Right cardiac atrium (tissue), 5 donors: Measurements from ENCODE around the gene LTBP1. TPM values are rescaled to one million over a fixed set of nuclear protein-coding genes. Genes with fewer than 3 reads are reported as not detected.

Experiments
- ATAC-seq, 2 donors: fragments of 200-7000 bp; cut with Tn5 transposase; one replicate each; pipeline versions ENCODE4 v1.8.0 to v1.9.1; 2020; ENCODE audit warnings: moderate library complexity in 2 of 2, mild to moderate bottlenecking in 1 of 2
- DNase-seq, 3 donors: peaks; one replicate each; pipeline ENCODE4 v3.0.0-alpha.2; 2020
- H3K27ac ChIP-seq: one replicate; pipeline ENCODE4 v1.5.1; 2013; ENCODE audit warnings: mild to moderate bottlenecking, low read length, control low read depth, moderate library complexity
- H3K27me3 ChIP-seq: one replicate; pipeline ENCODE4 v1.6.1; 2013; ENCODE audit not compliant: control insufficient read depth, insufficient read depth
- H3K4me1 ChIP-seq: one replicate; pipeline ENCODE4 v1.6.1; 2013; ENCODE audit warnings: low read length; ENCODE audit not compliant: control insufficient read depth, insufficient read depth
- H3K4me3 ChIP-seq: one replicate; pipeline ENCODE4 v1.5.1; 2013; ENCODE audit warnings: low read length, control low read depth
- H3K9me3 ChIP-seq: one replicate; pipeline ENCODE4 v1.6.1; 2013; ENCODE audit warnings: low read length; ENCODE audit not compliant: control insufficient read depth
- WGBS: extraction: QIAGEN DNeasy Blood & Tissue Kit; methylation state at CpG from one replicate; pipeline ENCODE4 v1.1.7; 2013; 5-methylcytosine and 5-hydroxymethylcytosine counted together
- intact Hi-C, 4 donors: fragments of 100-400 bp; cut with DNase I; formaldehyde crosslinking; loops; one replicate each; pipeline versions ENCODE4 v1.11.0 to v1.14.0; 2022 to 2023
- polyA plus RNA-seq: library from polyadenylated mRNA; stranded (reverse); fragments of 200-250 nt; gene quantifications from one replicate; pipeline ENCODE4 v1.2.3, GENCODE V29; 2013
- total RNA-seq, 4 donors: library from RNA; stranded (reverse); fragmentation: NEBNext Ultra II Directional; extraction: Animal tissue kit (Norgen Biotek cat#: 25700); gene quantifications; one replicate each; pipeline ENCODE4 v1.2.1, GENCODE V29; 2021
- donor health status: healthy with polysubstance abuse.
- donor health status: DM: no; HTN: yes; CAD: no.
- donor health status: DM: no; HTN: no; CAD: no.
- donor health status: DM: no; HTN: yes; CAD: no; lungs with severe emphysema.
- donor health status: DM: yes; HTN: yes; CAD: no.

Gene LTBP1
- total and polyA plus RNA-seq, 5 donors, result 53.0 to 218 (median 113) TPM

- peak overlapping the region; percentile 70 for H3K27ac ChIP-seq
- peak; percentile 39 to 52 for ATAC-seq
These were observed 861 bp downstream of the LTBP1 start for GRCh38 chr2:32947484-32948143.

DNA sequence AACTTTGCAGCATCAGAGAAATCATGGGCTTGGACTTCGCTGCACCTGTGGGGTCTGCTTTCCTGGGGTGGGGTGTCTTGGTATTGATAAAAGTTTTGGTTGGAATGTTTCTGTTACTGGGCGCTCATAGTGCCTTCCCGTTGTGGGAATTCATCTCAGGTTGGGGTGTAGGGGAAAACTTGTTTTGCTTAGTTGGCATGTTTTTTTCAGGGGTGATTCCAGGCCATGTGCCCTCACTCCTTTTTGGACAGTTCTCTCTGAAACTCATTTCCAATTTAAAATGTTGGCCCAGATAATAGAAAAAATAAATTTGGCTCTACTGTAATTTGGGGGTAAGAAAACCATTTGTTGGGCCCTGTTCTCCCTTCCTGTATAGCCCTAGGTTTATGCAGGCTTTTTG lies 1.5 kb downstream of the LTBP1 start:
- Histone ChIP-seq H3K9me3 (no peaks in the 10 kb centered on the region), H3K4me1 (no peaks in the 10 kb centered on the region), H3K4me3 (peak overlapping the region; percentile 94), H3K27ac (no peak overlapping the region), H3K27me3 (no peaks in the 10 kb centered on the region)
- intact Hi-C loops, result loop anchor here (5.0 to 10.0 kb wide), 5 partner anchors 77 to 176 kb away; no protein-coding TSS in a partner anchor
- 59% methylated on average over 3 of the region's 3 CpGs for WGBS
- ATAC-seq, result no peak
- DNase-seq, result no peak

More at GRCh38 chr2:32947484-32948143, 861 bp downstream of the LTBP1 start:
- Histone ChIP-seq H3K27me3 (no peaks in the 10 kb centered on the region), H3K4me3 (peak overlapping the region; percentile 94), H3K9me3 (no peaks in the 10 kb centered on the region), H3K4me1 (no peaks in the 10 kb centered on the region)
- peak; percentile 34 to 80 (median 75) for DNase-seq
- intact Hi-C loops, result loop anchor here (2.0 to 10.0 kb wide), 6 partner anchors 77 to 175 kb away; no protein-coding TSS in a partner anchor
- under 1% methylated on average over 75 of the region's 75 CpGs for WGBS

DNA sequence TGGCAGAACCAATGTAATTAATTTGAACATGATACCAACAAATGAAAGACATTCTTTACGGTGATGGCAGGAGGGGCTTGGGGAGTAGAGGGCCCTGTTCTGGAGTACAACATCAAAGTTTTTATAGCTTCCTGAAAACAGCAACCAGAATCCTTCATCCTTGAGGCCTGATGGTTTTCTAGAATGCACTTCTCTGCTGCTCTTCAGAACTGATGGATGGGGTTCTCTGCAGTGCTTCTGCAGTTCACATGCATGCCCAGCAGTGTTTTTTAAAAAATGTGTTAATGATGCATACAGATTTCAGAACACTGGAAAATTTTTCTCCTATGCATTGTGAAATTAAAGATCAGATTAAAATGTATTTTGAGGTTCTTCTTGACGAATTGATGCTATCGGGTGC lies 2.5 kb downstream of the LTBP1 start:
- 95% methylated on average over 3 of the region's 3 CpGs for WGBS
- H3K4me3 ChIP-seq, result no peak overlapping the region
- DNase-seq (no peak), ATAC-seq (no peak)
- no peaks in the 10 kb centered on the region for H3K27me3 ChIP-seq
- no peak overlapping the region for H3K27ac ChIP-seq
- H3K9me3 ChIP-seq, result no peaks in the 10 kb centered on the region
- peaks cover 2% of the 10 kb centered on the region for H3K4me1 ChIP-seq
- intact Hi-C loops, result loop anchor here (5.0 to 10.0 kb wide), 5 partner anchors 76 to 177 kb away; no protein-coding TSS in a partner anchor

DNA sequence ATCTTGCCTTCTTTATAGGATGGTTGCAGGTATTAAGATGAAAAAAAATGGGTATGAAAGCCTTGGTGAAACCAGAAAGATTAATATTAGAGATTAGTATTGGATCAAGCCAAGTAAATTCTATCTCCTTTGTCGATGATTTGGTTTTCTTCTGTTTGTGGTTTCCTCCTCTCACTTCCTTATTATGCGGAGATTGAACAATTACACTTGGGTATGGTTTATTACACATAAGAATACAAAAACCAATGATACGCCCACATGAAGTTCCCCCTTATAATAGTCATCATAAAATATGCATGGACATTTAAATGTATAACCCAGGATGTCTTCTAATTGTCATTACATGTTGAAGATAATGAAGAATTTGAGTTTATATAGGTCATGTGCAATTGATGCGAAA lies 4.9 kb downstream of the LTBP1 start:
- ATAC-seq (no peak), DNase-seq (no peak)
- Histone ChIP-seq H3K27ac (no peak overlapping the region), H3K9me3 (no peaks in the 10 kb centered on the region), H3K27me3 (no peaks in the 10 kb centered on the region), H3K4me3 (no peak overlapping the region), H3K4me1 (peaks cover 2% of the 10 kb centered on the region)
- intact Hi-C loops, result no loop called here
- WGBS, result 80% methylated on average over 4 of the region's 4 CpGs

DNA sequence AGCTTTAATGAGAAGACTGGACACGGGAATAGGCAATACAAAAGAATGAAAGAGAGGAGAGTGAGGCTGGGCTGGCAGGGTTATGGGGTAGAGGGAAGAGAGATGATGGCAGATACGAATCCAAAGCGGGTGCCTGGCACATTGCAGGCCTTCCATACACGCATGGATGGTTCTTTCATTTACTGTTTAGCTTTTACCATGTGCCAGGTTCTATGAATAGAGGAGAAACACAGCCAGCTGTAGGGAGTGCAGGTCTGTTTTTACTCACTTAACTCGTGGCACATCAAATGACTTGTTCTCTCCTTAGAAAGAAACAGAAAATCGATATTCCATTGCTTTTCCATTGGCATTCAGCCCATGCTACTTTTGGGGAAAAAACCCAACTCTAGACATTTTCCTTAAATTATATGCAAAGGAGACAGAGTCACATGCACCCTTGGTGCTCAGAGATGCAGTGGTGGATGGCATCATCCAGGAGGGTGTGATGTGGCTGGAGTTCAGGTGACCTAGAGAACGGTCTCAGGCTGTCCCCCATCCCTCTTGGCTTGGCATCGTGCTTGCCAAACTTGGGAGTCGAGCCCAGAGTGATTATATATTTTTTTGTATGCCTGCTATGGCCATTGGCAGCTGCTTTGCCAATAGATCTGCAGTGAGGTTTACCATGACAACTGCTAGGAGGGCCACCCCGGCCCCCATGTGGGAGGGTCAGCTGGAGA lies 6.2 kb downstream of the LTBP1 start:
- ATAC-seq, result peak; percentile 38 to 44
- WGBS, result 69% methylated on average over 10 of the region's 10 CpGs
- Histone ChIP-seq H3K27ac (no peak overlapping the region), H3K4me3 (no peak overlapping the region), H3K4me1 (peaks cover 2% of the 10 kb centered on the region), H3K9me3 (no peaks in the 10 kb centered on the region), H3K27me3 (no peaks in the 10 kb centered on the region)
- DNase-seq, result no peak
- intact Hi-C loops, result no loop called here

DNA sequence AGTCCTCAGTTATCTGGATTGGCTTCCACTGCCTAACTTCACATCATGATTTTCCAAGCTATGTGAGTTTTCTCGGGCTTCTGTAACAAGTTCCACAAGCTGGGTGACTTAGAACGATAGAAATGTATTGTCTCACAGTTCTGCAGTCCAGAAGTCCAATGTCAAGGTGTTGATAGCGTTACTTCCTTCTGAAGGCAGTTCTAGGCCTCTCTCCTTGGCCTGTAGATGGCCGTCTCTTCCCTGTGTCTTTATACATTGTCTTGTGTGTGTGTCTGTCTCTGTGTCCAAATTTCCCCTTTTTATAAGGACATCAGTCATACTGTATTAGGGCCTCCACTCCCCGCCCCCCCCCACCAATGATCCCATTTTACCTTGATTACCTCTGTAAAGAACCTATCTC lies 7.5 kb downstream of the LTBP1 start:
- intact Hi-C loops, result no loop called here
- Histone ChIP-seq H3K4me3 (no peak overlapping the region), H3K27ac (no peak overlapping the region), H3K9me3 (no peaks in the 10 kb centered on the region), H3K4me1 (peaks cover 6% of the 10 kb centered on the region), H3K27me3 (no peaks in the 10 kb centered on the region)
- ATAC-seq, result no peak
- no peak for DNase-seq
- 80% methylated on average over 5 of the region's 5 CpGs for WGBS

DNA sequence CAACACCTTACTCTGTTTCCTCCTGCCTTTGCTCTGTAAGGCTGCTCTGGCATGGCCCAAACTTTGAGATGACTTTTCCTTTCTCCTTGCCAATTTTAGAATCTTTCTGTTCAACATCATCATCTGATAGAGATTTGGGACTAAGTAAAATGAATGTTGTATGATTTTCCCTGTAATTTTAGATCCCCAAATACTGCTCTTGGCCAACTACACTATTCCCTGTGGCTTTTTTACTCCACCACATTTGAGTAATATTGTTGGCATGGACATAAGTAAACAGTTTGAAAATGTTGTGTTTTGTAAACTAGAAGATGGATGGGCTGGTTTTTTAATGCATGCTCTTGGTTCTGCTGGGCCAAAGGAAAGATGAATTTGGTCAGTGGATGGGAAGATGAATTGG lies 12.1 kb downstream of the LTBP1 start:
- Histone ChIP-seq H3K9me3 (no peaks in the 10 kb centered on the region), H3K4me1 (peaks cover 8% of the 10 kb centered on the region), H3K27me3 (no peaks in the 10 kb centered on the region), H3K4me3 (no peak overlapping the region), H3K27ac (no peak overlapping the region)
- intact Hi-C loops, result no loop called here
- ATAC-seq (no peak), DNase-seq (no peak)

DNA sequence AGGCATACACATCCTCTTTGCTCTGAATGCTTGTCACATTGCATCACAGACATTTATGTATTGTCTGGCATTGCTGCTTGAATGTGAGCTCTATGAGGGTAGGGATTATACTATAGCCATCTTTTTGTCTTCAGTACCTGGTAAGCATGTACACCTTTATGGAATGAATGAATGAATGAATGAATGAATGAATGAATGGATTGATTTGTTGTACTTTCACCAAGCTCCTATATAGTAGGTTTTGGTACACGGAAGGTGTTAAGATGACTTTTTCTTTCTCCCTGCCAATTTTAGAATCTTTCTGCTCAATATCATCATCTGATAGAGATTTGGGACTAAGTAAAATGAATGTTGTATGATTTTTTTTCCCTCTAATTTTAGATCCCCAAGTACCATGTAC lies 13.5 kb downstream of the LTBP1 start:
- 73% methylated on average over 1 of the region's 1 CpG for WGBS
- intact Hi-C loops, result no loop called here
- DNase-seq (no peak), ATAC-seq (no peak)
- Histone ChIP-seq H3K4me1 (peaks cover 6% of the 10 kb centered on the region), H3K9me3 (no peaks in the 10 kb centered on the region), H3K4me3 (no peak overlapping the region), H3K27me3 (no peaks in the 10 kb centered on the region), H3K27ac (no peak overlapping the region)

DNA sequence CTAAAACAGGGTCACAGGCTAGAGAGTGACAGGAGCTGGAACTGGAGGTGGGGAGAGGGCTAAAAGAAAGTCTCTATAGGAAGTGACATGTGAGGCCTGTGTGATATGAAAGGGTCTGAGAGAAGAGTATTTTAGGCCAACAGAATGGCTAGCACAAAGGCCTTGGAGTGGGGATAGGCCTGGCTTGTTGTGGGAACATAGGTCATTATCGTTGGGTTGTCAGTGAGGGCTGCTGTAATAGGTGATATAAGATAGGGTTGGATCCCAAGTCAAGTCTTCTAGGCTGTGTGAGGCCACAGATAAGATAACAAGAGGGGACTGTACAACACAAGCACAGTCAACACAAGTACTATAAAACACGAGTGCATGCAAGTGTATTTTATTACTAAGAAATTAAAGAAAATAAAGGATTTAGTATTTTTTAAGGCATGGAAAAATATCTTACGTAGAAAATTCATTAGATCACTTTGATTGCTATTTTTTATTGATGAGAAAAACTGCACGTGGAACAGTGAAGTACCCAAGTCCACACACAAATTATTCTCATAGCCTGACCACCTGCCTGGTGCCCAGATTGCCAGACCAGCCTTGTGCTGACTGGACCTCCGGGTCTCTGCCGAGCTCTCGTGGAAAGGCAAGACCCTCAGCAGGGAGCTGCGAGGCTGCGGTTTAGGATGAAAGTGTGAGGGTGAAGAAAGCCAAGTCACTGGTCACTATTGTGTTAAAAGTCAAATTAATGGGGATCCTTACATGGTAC lies 14.1 kb downstream of the LTBP1 start:
- H3K4me1 ChIP-seq, result peaks cover 6% of the 10 kb centered on the region
- no peaks in the 10 kb centered on the region for H3K9me3 ChIP-seq
- DNase-seq, result no peak
- H3K27me3 ChIP-seq, result no peaks in the 10 kb centered on the region
- peak overlapping the region; percentile 30 for H3K27ac ChIP-seq
- H3K4me3 ChIP-seq, result no peak overlapping the region
- intact Hi-C loops, result no loop called here
- 77% methylated on average over 9 of the region's 9 CpGs for WGBS
- ATAC-seq, result peak; percentile 76 to 88

DNA sequence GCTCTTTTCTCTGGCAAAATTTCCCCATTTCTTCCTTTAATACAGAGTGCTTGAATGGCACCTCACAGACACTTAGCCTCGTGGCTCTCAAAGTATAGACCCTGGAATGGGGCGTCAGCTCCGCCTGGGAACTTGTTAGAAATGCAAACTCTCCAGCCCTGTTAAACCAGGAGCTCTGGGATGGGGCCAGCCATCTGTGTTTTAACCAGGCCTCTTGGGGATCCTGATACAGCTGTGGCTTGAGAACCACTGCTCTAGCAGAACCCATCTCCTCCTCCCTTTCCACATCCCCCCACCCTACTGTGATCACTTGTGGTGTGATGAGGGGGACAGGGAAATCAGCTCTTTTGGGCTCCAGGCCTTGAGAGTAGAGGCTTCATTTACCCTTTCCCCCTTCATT lies 15.9 kb downstream of the LTBP1 start:
- peak in 2 of 3 donors; percentile 15 to 46 for DNase-seq
- ATAC-seq, result peak; percentile 37 to 45
- peaks cover 6% of the 10 kb centered on the region for H3K4me1 ChIP-seq

DNA sequence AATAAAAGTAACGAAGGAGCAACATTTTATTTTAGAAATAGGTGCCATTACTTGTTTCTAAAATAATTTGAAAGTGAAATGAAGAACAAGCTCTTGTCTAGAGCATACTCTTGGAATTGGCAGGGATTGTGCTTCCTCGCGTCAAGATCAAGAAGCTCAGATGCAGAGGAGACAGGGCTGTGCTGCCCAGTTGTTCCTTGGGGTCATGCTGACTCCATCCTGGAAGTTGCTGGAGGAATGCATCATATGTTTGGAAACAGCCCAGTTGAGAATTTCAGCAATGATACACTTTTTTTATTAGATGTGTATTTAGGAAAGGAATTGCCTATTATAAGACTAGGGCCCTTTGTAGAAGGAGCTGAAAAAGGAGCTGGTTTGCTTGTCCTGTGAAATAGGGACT lies 17.2 kb downstream of the LTBP1 start:
- no peak overlapping the region for H3K27ac ChIP-seq
- peaks cover 3% of the 10 kb centered on the region for H3K4me1 ChIP-seq

More for the DNA sequence above, 15.9 kb downstream of the LTBP1 start:
- no peaks in the 10 kb centered on the region for H3K27me3 ChIP-seq
- WGBS, result 49% methylated on average over 3 of the region's 3 CpGs
- H3K9me3 ChIP-seq, result no peaks in the 10 kb centered on the region
- intact Hi-C loops, result no loop called here
- no peak overlapping the region for H3K27ac ChIP-seq
- H3K4me3 ChIP-seq, result no peak overlapping the region

More for the DNA sequence above, 17.2 kb downstream of the LTBP1 start:
- intact Hi-C loops, result no loop called here
- Histone ChIP-seq H3K9me3 (no peaks in the 10 kb centered on the region), H3K27me3 (no peaks in the 10 kb centered on the region), H3K4me3 (no peak overlapping the region)
- WGBS, result 46% methylated on average over 3 of the region's 3 CpGs
- ATAC-seq (peak; percentile 52 to 63), DNase-seq (peak in 1 of 3 donors; percentile 46)
